SK-N-SH (cell line): ENCODE measurements around the gene CERCAM. TPM values are rescaled to one million over a fixed set of nuclear protein-coding genes. Genes with fewer than 3 reads are reported as not detected.
"Not testable (repeated sequence)": the region's sequence is repeated elsewhere in the genome, so short reads cannot be mapped to it uniquely, and the experiment has no call there.

Experiments
- CTCF ChIA-PET: fragments of 300-600, 350-600 bp; formaldehyde crosslinking; extraction: SDS; loops from one replicate; lab custom pipeline; 2021; lab: Yijun Ruan, JAX
- POLR2A ChIA-PET: fragments of 350-600 bp; sonication (Branson Sonifier 250); formaldehyde crosslinking; extraction: SDS; loops from one replicate; lab custom pipeline; 2020; ENCODE audit warnings: antibody characterized with exemption, inconsistent platforms; lab: Yijun Ruan, JAX
- DNase-seq: peaks from one replicate; pipeline ENCODE4 v3.0.0; 2012
- H2AFZ ChIP-seq: fragments of 200-600 bp; sonication (generic); 2 replicates; pipeline ENCODE4 v1.8.1; 2016; ENCODE audit warnings: antibody characterized with exemption, mild to moderate bottlenecking, low read depth
- H3F3A ChIP-seq: fragments of 200-600 bp; sonication (generic); replicated peaks from 2 replicates; pipeline ENCODE3; 2016; ENCODE audit warnings: antibody characterized with exemption, mild to moderate bottlenecking; ENCODE audit not compliant: insufficient read depth
- H3K27ac ChIP-seq, 2 experiments: fragments of 200-500 bp in 1 of 2; fragments of 200-600 bp in 1 of 2; sonication (Bioruptor generic) in 1 of 2; sonication (generic), shearing (Covaris generic) in 1 of 2; 2 replicates each; pipeline versions ENCODE4 v1.5.1 to v1.6.1; 2014 to 2016; ENCODE audit warnings: low read depth in 2 of 2, inconsistent platforms in 1 of 2, low read length in 1 of 2, mild to moderate bottlenecking in 1 of 2, mixed read lengths in 1 of 2
- H3K27me3 ChIP-seq: fragments of 200-600 bp; sonication (generic), shearing (Covaris generic); 2 replicates; pipeline ENCODE4 v1.6.1; 2016; ENCODE audit warnings: mixed run types; ENCODE audit not compliant: insufficient read depth
- H3K36me3 ChIP-seq, 2 experiments: fragments of 200-500 bp in 1 of 2; fragments of 200-600 bp in 1 of 2; sonication (Bioruptor generic) in 1 of 2; sonication (generic) in 1 of 2; replicated peaks in 1 of 2; 2 replicates each; pipeline versions ENCODE3 to v1.5.1; 2014 to 2016; ENCODE audit warnings: low read length in 1 of 2, mild to moderate bottlenecking in 1 of 2; ENCODE audit not compliant: insufficient read depth in 2 of 2, control insufficient read depth in 1 of 2
- H3K4me1 ChIP-seq, 2 experiments: fragments of 200-500 bp in 1 of 2; fragments of 200-600 bp in 1 of 2; sonication (Bioruptor generic) in 1 of 2; sonication (generic), shearing (Covaris generic) in 1 of 2; 2 replicates each; pipeline versions ENCODE4 v1.5.1 to v1.6.1; 2014 to 2016; ENCODE audit warnings: low read depth in 1 of 2, low read length in 1 of 2, mixed run types in 1 of 2; ENCODE audit not compliant: insufficient read depth in 2 of 2, control insufficient read depth in 1 of 2
- H3K4me2 ChIP-seq: fragments of 200-600 bp; sonication (generic), shearing (Covaris generic); 2 replicates; pipeline ENCODE4 v1.6.1; 2017; ENCODE audit warnings: mixed run types
- H3K4me3 ChIP-seq, 2 experiments: fragments of 200-500 bp in 1 of 2; fragments of 200-600 bp in 1 of 2; sonication (Bioruptor generic) in 1 of 2; sonication (generic), shearing (Covaris generic) in 1 of 2; 2 replicates each; pipeline versions ENCODE4 v1.5.1 to v1.8.1; 2014 to 2016; ENCODE audit warnings: low read depth in 2 of 2, inconsistent platforms in 1 of 2, low read length in 1 of 2, mild to moderate bottlenecking in 1 of 2, mixed read lengths in 1 of 2, moderate library complexity in 1 of 2
- H3K79me2 ChIP-seq: fragments of 200-600 bp; sonication (generic); 2 replicates; pipeline ENCODE4 v1.8.1; 2017; ENCODE audit warnings: mild to moderate bottlenecking; ENCODE audit not compliant: insufficient read depth
- H3K9ac ChIP-seq: fragments of 200-600 bp; sonication (generic); 2 replicates; pipeline ENCODE4 v1.6.1; 2017; ENCODE audit warnings: mixed run types
- H3K9me2 ChIP-seq: fragments of 200-600 bp; sonication (generic); 2 replicates; pipeline ENCODE4 v1.6.1; 2017; ENCODE audit warnings: mixed run types
- H3K9me3 ChIP-seq: fragments of 200-600 bp; sonication (generic); 2 replicates; pipeline ENCODE4 v1.6.1; 2017; ENCODE audit warnings: mixed run types, mild to moderate bottlenecking, moderate library complexity
- H4K20me1 ChIP-seq: fragments of 200-600 bp; sonication (generic); 2 replicates; pipeline ENCODE4 v1.6.1; 2017; ENCODE audit warnings: mild to moderate bottlenecking, mixed run types; ENCODE audit not compliant: insufficient read depth
- CHD2 ChIP-seq: fragments of 150-350 bp; IDR thresholded peaks from 2 replicates; pipeline ENCODE4 v1.6.1; 2018; ENCODE audit warnings: low read length; ENCODE audit not compliant: partially characterized antibody
- ELF1 ChIP-seq: IDR thresholded peaks from 2 replicates; pipeline ENCODE4 v1.4.0; 2012
- FOXM1 ChIP-seq: IDR thresholded peaks from 2 replicates; pipeline ENCODE4 v1.4.0; 2012; ENCODE audit warnings: low read depth, mild to moderate bottlenecking
- GATA2 ChIP-seq: sonication (generic); formaldehyde crosslinking; IDR thresholded peaks from 2 replicates; pipeline ENCODE4 v1.5.0; 2020; ENCODE audit warnings: mild to moderate bottlenecking, missing genetic modification reagents
- IRF3 ChIP-seq: fragments of 150-350 bp; IDR thresholded peaks from 2 replicates; pipeline ENCODE4 v1.6.1; 2016; ENCODE audit warnings: mild to moderate bottlenecking, low read depth, low read length
- JUND ChIP-seq: IDR thresholded peaks from 2 replicates; pipeline ENCODE4 v1.4.0; 2012
- MEF2A ChIP-seq: IDR thresholded peaks from 2 replicates; pipeline ENCODE4 v1.4.0; 2012; ENCODE audit warnings: low read depth, borderline replicate concordance
- MXI1 ChIP-seq: IDR thresholded peaks from 2 replicates; pipeline ENCODE4 v1.6.1; 2012; ENCODE audit warnings: mild to moderate bottlenecking, low read depth, low read length, improper control_type of control experiment
- NRF1 ChIP-seq: IDR thresholded peaks from 2 replicates; pipeline ENCODE4 v1.6.1; 2012; ENCODE audit warnings: low read depth, mild to moderate bottlenecking, low read length
- POLR2AphosphoS5 ChIP-seq: IDR thresholded peaks from 2 replicates; pipeline ENCODE4 v1.6.1; 2012; ENCODE audit warnings: low read depth, low read length
- RAD21 ChIP-seq: IDR thresholded peaks from 2 replicates; pipeline ENCODE4 v1.6.1; 2012; ENCODE audit warnings: mild to moderate bottlenecking, low read length
- RFX5 ChIP-seq: IDR thresholded peaks from 2 replicates; pipeline ENCODE4 v1.6.1; 2012; ENCODE audit warnings: mild to moderate bottlenecking, improper control_type of control experiment, low read length
- RXRA ChIP-seq: IDR thresholded peaks from 2 replicates; pipeline ENCODE4 v1.4.0; 2012; ENCODE audit warnings: low read depth, mild to moderate bottlenecking, borderline replicate concordance
- SMC3 ChIP-seq: IDR thresholded peaks from 2 replicates; pipeline ENCODE4 v1.6.1; 2012; ENCODE audit warnings: low read depth, low read length, improper control_type of control experiment
- TAF1 ChIP-seq: IDR thresholded peaks from 2 replicates; pipeline ENCODE4 v1.6.1; 2012; ENCODE audit warnings: low read depth, mild to moderate bottlenecking, low read length, moderate library complexity, borderline replicate concordance
- TCF12 ChIP-seq: IDR thresholded peaks from 2 replicates; pipeline ENCODE4 v1.4.0; 2012
- USF1 ChIP-seq: IDR thresholded peaks from 2 replicates; pipeline ENCODE4 v1.4.0; 2012; ENCODE audit warnings: low read depth, borderline replicate concordance
- WGBS: methylation state at CpG from one replicate; pipeline ENCODE4 v1.1.6; 2017; ENCODE audit warnings: low lambda C conversion rate; 5-methylcytosine and 5-hydroxymethylcytosine counted together
- polyA plus RNA-seq, 3 experiments: library from polyadenylated mRNA; depleted of rRNA; stranded (reverse); fragments of >200 nt; gene quantifications; 2 replicates each; pipeline ENCODE4 v1.2.3, GENCODE V29; 2012
- TF ChIP-seq, protein P1 (sequence below): fragments of 200-600 bp; sonication (generic); IDR thresholded peaks from 2 replicates; pipeline ENCODE4 v1.6.1; 2017; ENCODE audit warnings: antibody characterized with exemption, mild to moderate bottlenecking, moderate library complexity
- TF ChIP-seq, protein P2 (sequence below): IDR thresholded peaks from 2 replicates; pipeline ENCODE4; 2012

CERCAM gene
- polyA plus RNA-seq, 1 of the 3 experiments (the other 2 are of a cell fraction) = 131 TPM

- no peak overlapping the region for H3K4me2 ChIP-seq
- no peak overlapping the region for H3K27ac ChIP-seq
- H3K4me1 ChIP-seq = peaks cover 0 to 17% of the 10 kb centered on the region in 2 experiments; a peak in 1 of 4 replicates
- H3K36me3 ChIP-seq = peaks cover 0 to 2% of the 10 kb centered on the region in 2 experiments
- no peaks in the 10 kb centered on the region for H4K20me1 ChIP-seq
- no peak for DNase-seq
- ChIA-PET POLR2A (no interaction called here), CTCF (interaction anchor here (0.6 to 12.1 kb wide), 2 partner anchors 13 to 17 kb away, joined by 3 to 93 read pairs; no protein-coding TSS in a partner anchor)
- no peak overlapping the region for H2AFZ ChIP-seq
- H3F3A ChIP-seq = no peaks in the 10 kb centered on the region
- H3K27me3 ChIP-seq = no peaks in the 10 kb centered on the region
- TF ChIP-seq IRF3 (no peak), TAF1 (no peak), SMC3 (no peak), MXI1 (no peak), RFX5 (no peak), TCF12 (no peak), JUND (no peak), MEF2A (no peak), FOXM1 (no peak), POLR2AphosphoS5 (no peak), USF1 (no peak), GATA2 (CRISPR knock-in tag) (no peak), ELF1 (no peak), CHD2 (no peak), RAD21 (no peak), RXRA (no peak), NRF1 (no peak)
- TF ChIP-seq, protein P1, sequence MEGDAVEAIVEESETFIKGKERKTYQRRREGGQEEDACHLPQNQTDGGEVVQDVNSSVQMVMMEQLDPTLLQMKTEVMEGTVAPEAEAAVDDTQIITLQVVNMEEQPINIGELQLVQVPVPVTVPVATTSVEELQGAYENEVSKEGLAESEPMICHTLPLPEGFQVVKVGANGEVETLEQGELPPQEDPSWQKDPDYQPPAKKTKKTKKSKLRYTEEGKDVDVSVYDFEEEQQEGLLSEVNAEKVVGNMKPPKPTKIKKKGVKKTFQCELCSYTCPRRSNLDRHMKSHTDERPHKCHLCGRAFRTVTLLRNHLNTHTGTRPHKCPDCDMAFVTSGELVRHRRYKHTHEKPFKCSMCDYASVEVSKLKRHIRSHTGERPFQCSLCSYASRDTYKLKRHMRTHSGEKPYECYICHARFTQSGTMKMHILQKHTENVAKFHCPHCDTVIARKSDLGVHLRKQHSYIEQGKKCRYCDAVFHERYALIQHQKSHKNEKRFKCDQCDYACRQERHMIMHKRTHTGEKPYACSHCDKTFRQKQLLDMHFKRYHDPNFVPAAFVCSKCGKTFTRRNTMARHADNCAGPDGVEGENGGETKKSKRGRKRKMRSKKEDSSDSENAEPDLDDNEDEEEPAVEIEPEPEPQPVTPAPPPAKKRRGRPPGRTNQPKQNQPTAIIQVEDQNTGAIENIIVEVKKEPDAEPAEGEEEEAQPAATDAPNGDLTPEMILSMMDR = no peak
- TF ChIP-seq, protein P2, sequence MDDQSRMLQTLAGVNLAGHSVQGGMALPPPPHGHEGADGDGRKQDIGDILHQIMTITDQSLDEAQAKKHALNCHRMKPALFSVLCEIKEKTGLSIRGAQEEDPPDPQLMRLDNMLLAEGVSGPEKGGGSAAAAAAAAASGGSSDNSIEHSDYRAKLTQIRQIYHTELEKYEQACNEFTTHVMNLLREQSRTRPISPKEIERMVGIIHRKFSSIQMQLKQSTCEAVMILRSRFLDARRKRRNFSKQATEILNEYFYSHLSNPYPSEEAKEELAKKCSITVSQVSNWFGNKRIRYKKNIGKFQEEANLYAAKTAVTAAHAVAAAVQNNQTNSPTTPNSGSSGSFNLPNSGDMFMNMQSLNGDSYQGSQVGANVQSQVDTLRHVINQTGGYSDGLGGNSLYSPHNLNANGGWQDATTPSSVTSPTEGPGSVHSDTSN = no peak
- TF ChIP-seq, all 33 proteins: peak for 0
- no peaks in the 10 kb centered on the region for H3K9me2 ChIP-seq
- H3K79me2 ChIP-seq = peaks cover 17% of the 10 kb centered on the region; the same call in 1 of the 2 replicates
- H3K4me3 ChIP-seq = no peak overlapping the region
- 96% methylated on average over 5 of the region's 5 CpGs for WGBS
- H3K9me3 ChIP-seq = no peaks in the 10 kb centered on the region
- H3K9ac ChIP-seq = no peak overlapping the region
Observed at GRCh38 chr9:128422783-128423150, 2.1 kb downstream of the CERCAM start.

GRCh38 chr9:128423356-128423755, 2.7 kb downstream of the CERCAM start:
- H3K4me3 ChIP-seq, H3K9me3 ChIP-seq, H3K36me3 ChIP-seq, H4K20me1 ChIP-seq, DNase-seq, H3F3A ChIP-seq, H3K4me2 ChIP-seq, H3K9ac ChIP-seq, H3K27ac ChIP-seq, POLR2A ChIA-PET, H3K27me3 ChIP-seq, H3K9me2 ChIP-seq, H2AFZ ChIP-seq: not testable (repeated sequence)
- Histone ChIP-seq H3K79me2 (peaks cover 17% of the 10 kb centered on the region; the same call in 1 of the 2 replicates), H3K4me1 (peaks cover 0 to 17% of the 10 kb centered on the region in 2 experiments; a peak in 1 of 4 replicates)
- CTCF ChIA-PET = interaction anchor here (0.6 to 12.1 kb wide), 2 partner anchors 13 to 16 kb away, joined by 3 to 93 read pairs; no protein-coding TSS in a partner anchor
- 92% methylated on average over 6 of the region's 6 CpGs for WGBS
